DOHH2 (cell line): ENCODE results near the gene KRTAP1-3.

Source experiments
- H3F3A ChIP-seq: fragments of 200-600 bp; sonication (generic), shearing (Covaris generic); 2 replicates; pipeline ENCODE4 v1.6.0; 2016; ENCODE audit warnings: antibody characterized with exemption, mild to moderate bottlenecking; ENCODE audit not compliant: control insufficient read depth, insufficient read depth
- H3K27ac ChIP-seq: fragments of 200-600 bp; sonication (generic); 2 replicates; pipeline ENCODE4 v1.5.1; 2014; ENCODE audit warnings: low read depth, mild to moderate bottlenecking, low read length, moderate library complexity
- H3K27me3 ChIP-seq: fragments of 200-600 bp; sonication (generic); 2 replicates; pipeline ENCODE4 v1.6.1; 2014; ENCODE audit warnings: mild to moderate bottlenecking, low read length, mixed read lengths; ENCODE audit not compliant: control insufficient read depth
- H3K36me3 ChIP-seq: fragments of 200-600 bp; sonication (generic); 2 replicates; pipeline ENCODE4 v1.6.1; 2014; ENCODE audit warnings: mild to moderate bottlenecking, low read length, moderate library complexity, mixed read lengths; ENCODE audit not compliant: control insufficient read depth
- H3K4me1 ChIP-seq: fragments of 200-600 bp; sonication (generic); 2 replicates; pipeline ENCODE4 v1.6.1; 2014; ENCODE audit warnings: mild to moderate bottlenecking, low read length, mixed read lengths; ENCODE audit not compliant: control insufficient read depth
- H3K4me2 ChIP-seq: fragments of 200-600 bp; sonication (generic); 2 replicates; pipeline ENCODE4 v1.6.0; 2014; ENCODE audit warnings: mild to moderate bottlenecking, low read length, moderate library complexity
- H3K4me3 ChIP-seq: fragments of 200-600 bp; sonication (generic); 2 replicates; pipeline ENCODE4 v1.5.1; 2014; ENCODE audit warnings: mild to moderate bottlenecking, low read length, mixed read lengths
- H3K79me2 ChIP-seq: fragments of 200-600 bp; sonication (generic); 2 replicates; pipeline ENCODE4 v1.6.1; 2014; ENCODE audit warnings: mild to moderate bottlenecking, low read length, mixed read lengths; ENCODE audit not compliant: control insufficient read depth
- H3K9me2 ChIP-seq: fragments of 200-600 bp; sonication (generic); replicated peaks from 2 replicates; pipeline ENCODE4 v1.6.1; 2014; ENCODE audit warnings: mild to moderate bottlenecking, low read length, mixed read lengths; ENCODE audit not compliant: control insufficient read depth
- H3K9me3 ChIP-seq: fragments of 200-600 bp; sonication (generic); 2 replicates; pipeline ENCODE4 v1.6.1; 2014; ENCODE audit warnings: antibody characterized with exemption, low read length, mixed read lengths; ENCODE audit not compliant: control insufficient read depth, insufficient read depth
- H4K20me1 ChIP-seq: fragments of 200-600 bp; sonication (generic); 2 replicates; pipeline ENCODE4 v1.6.0; 2014; ENCODE audit warnings: low read depth, mild to moderate bottlenecking, antibody characterized with exemption, low read length, moderate library complexity; ENCODE audit not compliant: control insufficient read depth, insufficient read depth
- EZH2phosphoT487 ChIP-seq: fragments of 200-600 bp; sonication (generic); IDR thresholded peaks from 2 replicates; pipeline ENCODE4 v1.6.1; 2017; ENCODE audit warnings: borderline replicate concordance, mild to moderate bottlenecking, antibody characterized with exemption, low read length, moderate library complexity, mixed read lengths
- TF ChIP-seq, protein P1 (sequence below): fragments of 200-600 bp; sonication (generic); IDR thresholded peaks from one replicate; pipeline ENCODE4 v1.5.1; 2014; ENCODE audit warnings: antibody characterized with exemption, mild to moderate bottlenecking, low read depth, low read length; ENCODE audit not compliant: poor library complexity, severe bottlenecking

KRTAP1-3 gene

DNA sequence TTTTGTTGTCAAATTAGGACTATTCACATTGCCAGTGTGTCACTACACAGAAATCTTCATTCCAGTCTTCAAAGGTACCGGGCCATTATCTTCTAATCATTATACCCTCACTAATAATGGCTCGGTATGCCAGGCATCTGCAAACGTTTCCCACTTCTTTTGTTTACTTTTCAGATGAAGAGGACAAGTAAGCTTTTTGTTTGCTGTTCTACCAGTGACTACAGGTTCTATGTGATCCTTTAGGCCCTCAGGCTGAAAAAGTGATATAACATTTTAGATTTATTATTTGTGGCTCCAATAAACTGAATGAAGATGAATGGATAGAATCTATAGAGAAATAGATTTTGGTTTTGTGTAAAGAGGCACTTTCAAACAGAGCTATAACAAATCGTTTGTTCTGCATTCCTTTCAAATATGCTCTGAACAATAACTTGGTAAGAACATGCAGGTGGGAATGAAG is 25.3 kb downstream of the KRTAP1-3 start:
- H3F3A ChIP-seq: no peaks in the 10 kb centered on the region
- H3K9me3 ChIP-seq: no peaks in the 10 kb centered on the region
- TF ChIP-seq, protein P1, sequence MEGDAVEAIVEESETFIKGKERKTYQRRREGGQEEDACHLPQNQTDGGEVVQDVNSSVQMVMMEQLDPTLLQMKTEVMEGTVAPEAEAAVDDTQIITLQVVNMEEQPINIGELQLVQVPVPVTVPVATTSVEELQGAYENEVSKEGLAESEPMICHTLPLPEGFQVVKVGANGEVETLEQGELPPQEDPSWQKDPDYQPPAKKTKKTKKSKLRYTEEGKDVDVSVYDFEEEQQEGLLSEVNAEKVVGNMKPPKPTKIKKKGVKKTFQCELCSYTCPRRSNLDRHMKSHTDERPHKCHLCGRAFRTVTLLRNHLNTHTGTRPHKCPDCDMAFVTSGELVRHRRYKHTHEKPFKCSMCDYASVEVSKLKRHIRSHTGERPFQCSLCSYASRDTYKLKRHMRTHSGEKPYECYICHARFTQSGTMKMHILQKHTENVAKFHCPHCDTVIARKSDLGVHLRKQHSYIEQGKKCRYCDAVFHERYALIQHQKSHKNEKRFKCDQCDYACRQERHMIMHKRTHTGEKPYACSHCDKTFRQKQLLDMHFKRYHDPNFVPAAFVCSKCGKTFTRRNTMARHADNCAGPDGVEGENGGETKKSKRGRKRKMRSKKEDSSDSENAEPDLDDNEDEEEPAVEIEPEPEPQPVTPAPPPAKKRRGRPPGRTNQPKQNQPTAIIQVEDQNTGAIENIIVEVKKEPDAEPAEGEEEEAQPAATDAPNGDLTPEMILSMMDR: no peak
- TF ChIP-seq EZH2phosphoT487: no peak
- no peaks in the 10 kb centered on the region for H4K20me1 ChIP-seq
- no peaks in the 10 kb centered on the region for H3K36me3 ChIP-seq
- no peak overlapping the region for H3K4me3 ChIP-seq
- no peaks in the 10 kb centered on the region for H3K4me1 ChIP-seq
- no peak overlapping the region for H3K27ac ChIP-seq
- no peaks in the 10 kb centered on the region for H3K9me2 ChIP-seq
- no peak overlapping the region for H3K4me2 ChIP-seq
- H3K79me2 ChIP-seq: no peaks in the 10 kb centered on the region
- peaks cover 4% of the 10 kb centered on the region; the same call in 1 of the 2 replicates for H3K27me3 ChIP-seq

DNA sequence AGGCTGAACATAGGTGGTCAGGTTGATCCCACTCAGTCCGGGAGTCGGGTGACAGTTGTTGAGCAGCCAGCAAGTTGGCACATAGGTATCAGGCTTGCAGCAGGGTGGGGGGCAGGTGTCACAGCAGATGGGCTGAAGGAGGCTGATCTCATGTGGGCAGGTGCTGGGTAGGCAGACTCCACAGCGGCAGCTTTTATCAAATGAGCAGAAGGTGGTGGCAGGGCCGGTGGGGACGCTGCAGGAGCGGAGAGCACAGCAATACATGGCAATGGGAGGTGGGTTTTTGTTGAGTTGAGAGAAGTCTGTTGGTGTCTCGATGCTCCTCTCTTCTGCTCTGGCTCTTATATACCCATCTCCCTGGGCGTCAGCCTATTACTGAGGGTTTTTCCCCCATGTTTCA is 25.9 kb downstream of the KRTAP1-3 start, which contains the start of gene KRTAP3-1:
KRTAP3-1 (minus strand) TSS at position 318 of the 400 bp plus-strand sequence; CDS start at position 264, 54 bp downstream.
- Histone ChIP-seq H3K4me3 (no peak within 1 kb of the TSS), H3F3A (no peaks in the 10 kb centered on the region), H3K36me3 (no peaks in the 10 kb centered on the region), H3K4me1 (no peaks in the 10 kb centered on the region), H3K9me2 (no peaks in the 10 kb centered on the region), H3K27ac (no peak within 1 kb of the TSS), H3K4me2 (no peak within 1 kb of the TSS), H4K20me1 (no peaks in the 10 kb centered on the region), H3K79me2 (no peaks in the 10 kb centered on the region), H3K9me3 (no peaks in the 10 kb centered on the region), H3K27me3 (peaks cover 4% of the 10 kb centered on the region; the same call in 1 of the 2 replicates)
- TF ChIP-seq, protein P1: no peak
- no peak for TF ChIP-seq EZH2phosphoT487

DNA sequence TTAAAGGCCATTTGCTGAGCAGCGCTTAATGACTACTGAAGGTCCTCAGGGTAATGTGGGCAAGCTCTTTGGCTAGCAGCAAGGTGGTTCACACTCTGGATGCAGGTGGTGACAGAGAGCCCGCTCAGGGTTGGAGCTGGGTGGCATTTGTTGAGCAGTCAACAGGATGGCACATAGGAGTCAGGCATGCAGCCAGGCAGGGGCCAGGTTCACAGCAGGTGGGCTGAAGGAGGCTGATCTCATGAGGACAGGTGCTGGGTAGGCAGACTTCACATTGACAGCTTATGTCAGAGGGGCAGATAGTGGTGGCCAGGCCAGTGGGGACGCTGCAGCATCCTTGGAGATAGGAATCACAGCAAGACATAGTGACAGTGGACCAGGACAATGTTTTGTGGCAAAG is 30.3 kb downstream of the KRTAP1-3 start:
- H4K20me1 ChIP-seq: no peaks in the 10 kb centered on the region
- no peak for TF ChIP-seq EZH2phosphoT487
- TF ChIP-seq, protein P1: no peak

More for the DNA sequence above, 30.3 kb downstream of the KRTAP1-3 start:
- no peaks in the 10 kb centered on the region for H3K36me3 ChIP-seq
- no peaks in the 10 kb centered on the region for H3K79me2 ChIP-seq
- no peaks in the 10 kb centered on the region for H3K9me3 ChIP-seq
- no peak overlapping the region for H3K4me3 ChIP-seq
- H3K9me2 ChIP-seq: no peaks in the 10 kb centered on the region
- no peaks in the 10 kb centered on the region for H3K4me1 ChIP-seq
- peaks cover 10% of the 10 kb centered on the region for H3K27me3 ChIP-seq
- no peak overlapping the region for H3K27ac ChIP-seq
- H3F3A ChIP-seq: no peaks in the 10 kb centered on the region
- H3K4me2 ChIP-seq: no peak overlapping the region
